GM12872 (cell line): Measurements from ENCODE around the gene SLC41A3.
"Not testable (repeated sequence)": the region's sequence is repeated elsewhere in the genome, so short reads cannot be mapped to it uniquely, and the experiment has no call there.

ENCODE experiments used
- TF ChIP-seq, protein P1 (sequence below): IDR thresholded peaks from 3 replicates; pipeline ENCODE4 v1.5.1; 2011; ENCODE audit warnings: low read depth, mild to moderate bottlenecking, low read length, moderate library complexity; ENCODE audit not compliant: insufficient read depth

Gene SLC41A3

DNA sequence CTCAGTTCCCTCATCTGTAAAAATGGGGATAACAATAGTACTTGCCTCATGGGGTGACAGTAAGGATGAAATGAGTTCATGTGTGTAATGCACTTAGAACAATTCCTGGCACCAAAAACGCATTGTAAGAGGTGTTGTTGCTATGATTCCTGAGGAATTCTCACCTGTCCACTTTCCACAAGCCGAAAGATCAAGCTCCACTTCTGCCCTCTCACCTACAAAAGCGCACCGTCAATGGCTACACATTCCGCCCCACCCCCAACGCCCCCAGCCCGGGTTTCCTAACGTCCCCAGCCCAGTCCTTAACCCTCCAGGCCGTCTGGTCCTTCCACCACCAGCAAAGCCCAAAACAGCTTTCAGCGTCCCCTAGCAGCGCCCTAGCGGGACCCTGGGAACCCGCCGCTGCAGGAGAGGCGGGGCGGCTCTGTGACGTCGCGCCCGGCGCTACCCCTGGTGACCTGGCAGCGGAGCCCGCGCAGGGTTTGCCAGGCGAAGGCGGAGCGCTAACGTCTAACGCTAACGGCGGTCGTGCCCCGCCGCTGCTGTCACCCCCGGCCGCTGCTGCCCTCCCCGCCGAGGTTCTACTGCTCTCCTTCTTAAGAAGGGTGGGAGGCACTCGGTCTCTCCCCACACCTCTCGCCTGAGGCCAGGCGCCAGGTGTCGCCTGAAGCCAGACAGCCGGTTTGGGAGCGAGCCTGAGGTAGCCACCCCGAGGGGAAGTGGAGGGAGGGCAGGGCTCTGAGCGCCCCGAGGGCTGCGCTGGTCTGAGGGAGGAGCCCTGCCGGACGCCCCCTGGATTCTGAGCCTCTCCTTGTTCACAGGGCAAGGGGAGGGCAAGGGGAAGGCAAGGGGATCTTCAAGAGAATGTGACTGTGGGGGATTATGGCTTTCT is 115.0 kb downstream of the SLC41A3 start, which contains the start of gene ROPN1B:
Gene ROPN1B, plus strand, starts transcription at position 478 of the 892 bp plus-strand sequence. CDS start 2,877 bp downstream, outside the sequence.
- TF ChIP-seq, protein P1, sequence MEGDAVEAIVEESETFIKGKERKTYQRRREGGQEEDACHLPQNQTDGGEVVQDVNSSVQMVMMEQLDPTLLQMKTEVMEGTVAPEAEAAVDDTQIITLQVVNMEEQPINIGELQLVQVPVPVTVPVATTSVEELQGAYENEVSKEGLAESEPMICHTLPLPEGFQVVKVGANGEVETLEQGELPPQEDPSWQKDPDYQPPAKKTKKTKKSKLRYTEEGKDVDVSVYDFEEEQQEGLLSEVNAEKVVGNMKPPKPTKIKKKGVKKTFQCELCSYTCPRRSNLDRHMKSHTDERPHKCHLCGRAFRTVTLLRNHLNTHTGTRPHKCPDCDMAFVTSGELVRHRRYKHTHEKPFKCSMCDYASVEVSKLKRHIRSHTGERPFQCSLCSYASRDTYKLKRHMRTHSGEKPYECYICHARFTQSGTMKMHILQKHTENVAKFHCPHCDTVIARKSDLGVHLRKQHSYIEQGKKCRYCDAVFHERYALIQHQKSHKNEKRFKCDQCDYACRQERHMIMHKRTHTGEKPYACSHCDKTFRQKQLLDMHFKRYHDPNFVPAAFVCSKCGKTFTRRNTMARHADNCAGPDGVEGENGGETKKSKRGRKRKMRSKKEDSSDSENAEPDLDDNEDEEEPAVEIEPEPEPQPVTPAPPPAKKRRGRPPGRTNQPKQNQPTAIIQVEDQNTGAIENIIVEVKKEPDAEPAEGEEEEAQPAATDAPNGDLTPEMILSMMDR = not testable (repeated sequence)

DNA sequence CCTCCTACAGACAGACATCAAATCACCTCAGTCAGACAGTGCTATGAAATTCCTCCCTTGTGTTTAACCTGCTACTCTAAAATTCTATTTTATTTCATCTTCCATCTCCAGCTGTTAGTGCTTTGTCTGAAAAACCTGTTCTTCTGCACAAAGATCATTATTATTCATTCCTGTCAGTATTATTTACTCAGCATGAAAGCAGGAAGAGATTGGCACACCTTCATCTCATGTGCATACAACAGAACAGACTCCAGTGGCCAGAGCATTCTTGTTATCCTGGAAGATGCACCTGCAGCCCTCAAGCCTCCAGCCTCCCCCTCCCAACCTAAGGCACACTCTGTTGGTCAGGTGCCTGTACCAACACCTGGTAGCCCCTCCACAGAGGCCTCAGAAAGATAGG is 116.8 kb downstream of the SLC41A3 start:
- TF ChIP-seq, protein P1 = no peak

DNA sequence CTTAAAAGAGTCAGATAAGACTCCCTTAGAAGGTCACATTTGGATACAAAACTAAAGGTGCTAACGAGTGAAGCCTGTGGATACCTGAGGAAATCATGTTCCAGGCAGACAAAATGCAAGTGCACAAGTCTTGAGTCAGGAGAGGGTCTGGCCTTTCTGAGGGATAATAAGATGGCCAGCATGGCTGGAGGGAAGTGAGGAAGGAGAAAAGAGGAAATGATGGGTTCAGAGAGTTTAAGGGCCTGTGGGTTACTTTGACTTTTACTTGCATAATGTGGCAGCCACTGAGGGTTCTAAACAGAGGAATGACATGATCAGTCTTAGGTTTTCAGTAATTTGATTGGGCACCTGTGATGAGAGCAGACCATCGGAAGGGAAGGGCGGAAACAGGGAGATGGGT is 118.4 kb downstream of the SLC41A3 start:
- TF ChIP-seq, protein P1 = no peak

DNA sequence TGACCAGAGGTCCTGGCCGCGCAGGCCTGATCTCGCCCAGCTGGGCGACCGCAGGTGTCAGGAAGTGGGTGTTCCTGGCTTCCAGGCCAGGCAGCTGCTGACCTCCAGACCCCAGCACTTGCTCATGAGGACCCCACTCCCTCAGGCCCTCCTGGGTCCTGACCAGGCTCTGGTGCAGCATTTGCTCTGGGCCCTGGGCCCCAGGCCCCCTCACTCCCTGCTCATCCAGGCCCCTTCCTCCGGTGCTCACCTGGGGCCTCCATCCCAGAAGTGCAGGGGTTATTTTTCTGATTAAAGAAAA is 122.7 kb downstream of the SLC41A3 start:
- TF ChIP-seq, protein P1 = no peak

DNA sequence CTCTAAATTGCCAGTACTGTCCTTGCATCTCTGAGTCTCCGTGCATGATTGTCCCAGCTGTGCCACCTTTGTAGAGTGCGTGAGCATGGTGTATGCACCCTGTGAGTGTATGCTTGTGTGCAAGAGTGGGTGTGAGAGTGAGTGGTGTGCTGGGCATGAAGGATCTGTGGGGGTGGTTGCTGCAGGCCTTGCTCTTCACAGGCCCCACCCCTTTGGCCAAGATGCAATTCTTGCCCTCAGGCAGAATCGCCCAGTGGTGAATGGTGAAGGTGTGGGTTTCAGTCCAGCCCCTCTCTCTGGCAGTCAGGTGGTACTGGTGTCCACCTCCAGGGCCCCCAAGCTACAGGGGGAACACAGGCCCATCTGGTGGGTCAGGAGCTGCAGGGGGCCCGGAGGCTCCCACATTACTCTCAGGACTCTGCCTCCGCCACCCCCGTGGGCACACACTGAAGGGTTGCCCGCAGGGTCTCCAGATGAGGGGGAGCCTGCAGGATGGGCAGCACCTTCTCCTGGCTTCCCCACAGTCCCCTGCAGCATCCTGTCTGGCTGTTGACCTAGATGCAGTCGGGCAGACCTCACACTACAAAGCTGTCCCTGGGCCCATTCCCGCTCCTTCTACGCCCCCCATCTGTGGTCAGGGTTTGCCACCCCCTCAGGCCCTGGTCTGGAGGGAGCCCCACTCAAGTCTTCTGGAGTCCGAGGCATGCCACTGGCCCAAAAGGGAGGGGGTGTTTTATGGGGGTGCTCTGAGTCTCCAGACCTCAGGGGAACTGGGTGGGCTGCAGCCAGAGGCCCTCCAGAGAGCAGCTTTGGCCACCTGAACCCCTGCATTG is 123.3 kb downstream of the SLC41A3 start:
- TF ChIP-seq, protein P1 = no peak

DNA sequence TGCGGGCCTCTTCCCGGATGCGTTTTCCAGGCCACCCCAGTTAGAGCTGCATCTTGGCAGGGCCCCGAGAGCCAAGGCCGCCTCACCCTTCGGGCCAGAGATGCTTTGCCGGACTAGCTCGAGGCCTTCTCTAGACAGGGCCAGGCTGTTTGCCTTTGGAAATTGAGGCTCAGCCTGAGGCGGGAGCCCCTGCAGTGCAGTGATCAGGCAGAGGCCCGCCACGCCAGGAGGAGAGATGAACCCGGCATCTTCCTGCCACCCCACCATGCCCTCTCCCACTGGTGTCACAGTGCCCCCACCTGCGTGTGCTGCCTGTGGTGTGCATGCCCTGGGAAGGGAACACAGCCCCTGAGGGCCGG is 123.9 kb downstream of the SLC41A3 start:
- TF ChIP-seq, protein P1 = no peak

DNA sequence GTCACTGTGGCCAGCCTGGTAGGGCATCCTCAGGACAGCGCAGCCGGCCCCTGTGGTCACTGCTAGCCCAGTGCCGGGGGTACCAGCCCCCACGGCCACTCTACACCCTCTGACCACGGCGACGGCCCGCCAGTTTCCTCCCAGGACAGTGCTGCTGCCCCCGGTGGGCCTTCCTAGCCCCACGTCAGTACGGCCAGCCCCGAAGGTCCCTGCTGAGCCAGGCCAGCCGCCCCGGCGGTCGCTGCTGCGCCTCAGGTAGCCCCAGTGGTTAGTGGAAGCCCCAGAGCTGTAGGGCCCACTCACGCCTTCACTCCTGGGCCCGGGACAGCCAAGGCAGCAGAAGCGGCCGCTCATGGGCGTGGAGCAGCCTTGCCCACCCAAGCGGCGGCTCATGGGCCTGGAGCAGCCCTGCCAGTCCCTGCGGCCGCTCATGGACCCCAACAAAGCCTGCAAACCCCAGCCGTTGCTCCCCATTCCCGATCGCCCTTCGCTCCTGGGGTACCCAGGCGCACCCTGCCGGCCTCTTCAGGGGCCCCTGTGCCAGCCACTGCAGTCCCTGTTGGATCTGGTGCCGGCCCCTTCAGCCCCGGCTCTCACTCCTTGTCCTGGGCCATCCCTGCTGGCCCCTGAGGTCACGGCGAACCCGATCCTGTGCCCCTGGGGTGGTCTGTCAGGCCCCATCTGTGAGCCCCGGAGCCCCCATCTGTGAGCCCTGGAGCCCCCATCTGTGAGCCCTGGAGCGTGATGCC is 124.4 kb downstream of the SLC41A3 start:
- TF ChIP-seq, protein P1 = no peak
